ENCODE measurements around the gene F8. TPM values are rescaled to one million over a fixed set of nuclear protein-coding genes. Genes with fewer than 3 reads are reported as not detected.

Gene F8
- total and polyA plus RNA-seq, 4 donors = 6.1 to 38.1 (median 7.6) TPM

DNA sequence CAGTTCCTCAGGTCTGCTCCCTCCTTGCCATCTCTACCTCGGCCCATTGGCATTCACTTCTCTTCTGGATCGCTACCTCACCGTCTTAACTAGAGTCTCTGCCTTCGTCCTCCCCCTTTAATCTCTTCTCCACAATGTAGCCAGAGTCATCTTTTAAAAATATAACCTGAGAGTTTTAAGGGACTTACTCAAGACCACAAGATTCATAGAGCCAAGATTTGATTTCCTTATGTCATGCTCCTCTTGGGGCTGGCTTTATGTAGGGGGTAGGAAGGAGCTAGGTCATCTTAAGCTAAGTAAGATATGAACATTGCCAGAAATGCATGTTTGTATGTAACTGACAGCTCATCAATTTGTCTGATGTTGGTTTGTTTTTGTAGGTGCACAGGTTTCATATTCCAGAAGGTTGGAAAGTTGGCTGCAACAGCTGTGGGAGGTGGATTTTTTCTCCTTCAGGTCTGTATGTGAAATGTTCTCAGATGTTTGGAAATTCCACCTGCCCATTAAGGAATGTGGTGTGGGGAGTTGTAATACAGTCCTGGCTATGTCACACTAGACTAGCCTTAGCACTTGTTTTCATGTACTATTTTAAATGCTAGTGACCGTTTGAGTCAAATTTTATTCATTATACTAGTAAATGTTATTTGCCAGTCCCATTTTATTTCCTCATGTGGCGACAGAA is 23.7 kb upstream of the F8 start:
- H3K36me3 ChIP-seq (ENCODE audit: control insufficient read depth in 4 of 4, insufficient read depth in 4 of 4, low read length in 4 of 4) = peaks cover 0 to 4% (median 3%) of the 10 kb centered on the region in 4 donors
- H3K4me1 ChIP-seq (ENCODE audit: control insufficient read depth in 5 of 5, insufficient read depth in 5 of 5, low read length in 5 of 5) = peaks cover 0 to 14% (median 0%) of the 10 kb centered on the region in 5 donors
- H3K9ac ChIP-seq (ENCODE audit: insufficient read depth in 1 of 2, low read length in 2 of 2) = no peak overlapping the region
- H3K27me3 ChIP-seq (ENCODE audit: control insufficient read depth in 3 of 3, insufficient read depth in 3 of 3, low read length in 2 of 3) = no peaks in the 10 kb centered on the region
- TF ChIP-seq, protein P1, sequence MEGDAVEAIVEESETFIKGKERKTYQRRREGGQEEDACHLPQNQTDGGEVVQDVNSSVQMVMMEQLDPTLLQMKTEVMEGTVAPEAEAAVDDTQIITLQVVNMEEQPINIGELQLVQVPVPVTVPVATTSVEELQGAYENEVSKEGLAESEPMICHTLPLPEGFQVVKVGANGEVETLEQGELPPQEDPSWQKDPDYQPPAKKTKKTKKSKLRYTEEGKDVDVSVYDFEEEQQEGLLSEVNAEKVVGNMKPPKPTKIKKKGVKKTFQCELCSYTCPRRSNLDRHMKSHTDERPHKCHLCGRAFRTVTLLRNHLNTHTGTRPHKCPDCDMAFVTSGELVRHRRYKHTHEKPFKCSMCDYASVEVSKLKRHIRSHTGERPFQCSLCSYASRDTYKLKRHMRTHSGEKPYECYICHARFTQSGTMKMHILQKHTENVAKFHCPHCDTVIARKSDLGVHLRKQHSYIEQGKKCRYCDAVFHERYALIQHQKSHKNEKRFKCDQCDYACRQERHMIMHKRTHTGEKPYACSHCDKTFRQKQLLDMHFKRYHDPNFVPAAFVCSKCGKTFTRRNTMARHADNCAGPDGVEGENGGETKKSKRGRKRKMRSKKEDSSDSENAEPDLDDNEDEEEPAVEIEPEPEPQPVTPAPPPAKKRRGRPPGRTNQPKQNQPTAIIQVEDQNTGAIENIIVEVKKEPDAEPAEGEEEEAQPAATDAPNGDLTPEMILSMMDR (IDR thresholded peaks at IDR 0.05; ENCODE audit: control extremely low read depth, extremely low read depth) = no peak
- ATAC-seq (ENCODE audit: insufficient read depth, low FRiP score) = no peak
- DNase-seq = no peak
- H3K4me3 ChIP-seq = no peak overlapping the region
- H3K9me3 ChIP-seq (ENCODE audit: control insufficient read depth in 4 of 4, insufficient read depth in 3 of 4, low read length in 3 of 4) = no peaks in the 10 kb centered on the region
- no peak overlapping the region for H3K27ac ChIP-seq (ENCODE audit: low read depth in 1 of 2, low read length in 1 of 2)
- WGBS, 2 donors = 75 to 91% methylated on average over 6 of the region's 6 CpGs

DNA sequence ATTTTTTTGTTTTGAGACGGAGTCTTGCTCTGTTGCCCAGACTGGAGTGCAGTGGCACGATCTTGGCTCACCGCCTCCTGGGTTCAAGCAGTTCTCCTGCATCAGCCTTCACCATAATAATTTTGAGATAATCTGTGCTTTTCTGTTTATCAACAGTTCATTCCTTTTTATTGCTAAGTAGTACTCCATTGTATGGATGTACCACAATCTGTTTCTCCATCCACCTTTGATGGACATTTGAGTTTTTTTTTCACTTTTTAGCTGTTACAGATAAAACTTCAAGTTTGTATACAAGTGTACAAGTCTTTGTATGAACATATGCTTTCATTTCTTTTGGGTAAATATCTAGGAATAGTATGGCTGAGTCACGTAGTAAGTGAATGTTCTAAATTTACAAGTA is 13.2 kb upstream of the F8 start:
- H3K27ac ChIP-seq (ENCODE audit: low read depth in 1 of 2, low read length in 1 of 2) = no peak overlapping the region
- WGBS, 2 donors = 93 to 99% methylated on average over 4 of the region's 4 CpGs

DNA sequence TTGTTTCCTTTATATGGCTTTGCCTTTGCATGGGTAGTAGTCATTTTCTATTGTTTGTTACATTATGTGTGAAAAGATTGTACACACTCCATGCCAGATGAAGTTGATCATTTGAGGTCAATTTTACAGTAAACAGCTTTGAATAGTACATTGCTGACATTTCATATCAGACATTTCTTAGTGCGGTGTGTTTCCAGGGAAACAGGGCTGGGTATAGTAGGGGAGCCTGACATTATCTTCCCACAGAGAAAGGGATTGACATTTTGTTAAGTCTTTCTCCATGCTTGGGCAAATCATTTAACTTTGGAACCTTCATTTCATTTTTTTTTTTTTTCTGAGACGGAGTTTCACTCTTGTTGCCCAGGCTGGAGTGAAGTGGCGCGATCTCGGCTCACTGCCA is 9.1 kb upstream of the F8 start:
- no peak overlapping the region for H3K4me3 ChIP-seq
- WGBS, 2 donors = 88 to 95% methylated on average over 5 of the region's 5 CpGs
- DNase-seq (peak in 2 of 3 donors; percentile 27 to 38), ATAC-seq (ENCODE audit: insufficient read depth, low FRiP score) (no peak)
- TF ChIP-seq, protein P1 (IDR thresholded peaks at IDR 0.05; ENCODE audit: control extremely low read depth, extremely low read depth) = no peak
- H3K27me3 ChIP-seq (ENCODE audit: control insufficient read depth in 3 of 3, insufficient read depth in 3 of 3, low read length in 2 of 3) = no peaks in the 10 kb centered on the region
- H3K36me3 ChIP-seq (ENCODE audit: control insufficient read depth in 4 of 4, insufficient read depth in 4 of 4, low read length in 4 of 4) = peaks cover 0 to 9% (median 2%) of the 10 kb centered on the region in 4 donors
- peaks cover 0 to 5% (median 3%) of the 10 kb centered on the region in 4 donors for H3K9me3 ChIP-seq (ENCODE audit: control insufficient read depth in 4 of 4, insufficient read depth in 3 of 4, low read length in 3 of 4)
- no peak overlapping the region for H3K27ac ChIP-seq (ENCODE audit: low read depth in 1 of 2, low read length in 1 of 2)
- no peaks in the 10 kb centered on the region for H3K4me1 ChIP-seq (ENCODE audit: control insufficient read depth in 5 of 5, insufficient read depth in 5 of 5, low read length in 5 of 5)
- H3K9ac ChIP-seq (ENCODE audit: insufficient read depth in 1 of 2, low read length in 2 of 2) = no peak overlapping the region

More for the DNA sequence above, 13.2 kb upstream of the F8 start:
- DNase-seq = no peak
- H3K27me3 ChIP-seq (ENCODE audit: control insufficient read depth in 3 of 3, insufficient read depth in 3 of 3, low read length in 2 of 3) = no peaks in the 10 kb centered on the region
- H3K4me3 ChIP-seq = no peak overlapping the region
- no peak for ATAC-seq (ENCODE audit: insufficient read depth, low FRiP score)
- TF ChIP-seq, protein P1 (IDR thresholded peaks at IDR 0.05; ENCODE audit: control extremely low read depth, extremely low read depth) = no peak
- no peaks in the 10 kb centered on the region for H3K4me1 ChIP-seq (ENCODE audit: control insufficient read depth in 5 of 5, insufficient read depth in 5 of 5, low read length in 5 of 5)
- H3K36me3 ChIP-seq (ENCODE audit: control insufficient read depth in 4 of 4, insufficient read depth in 4 of 4, low read length in 4 of 4) = peaks cover 0 to 9% (median 2%) of the 10 kb centered on the region in 4 donors
- H3K9ac ChIP-seq (ENCODE audit: insufficient read depth in 1 of 2, low read length in 2 of 2) = no peak overlapping the region
- peaks cover 0 to 3% (median 2%) of the 10 kb centered on the region in 4 donors for H3K9me3 ChIP-seq (ENCODE audit: control insufficient read depth in 4 of 4, insufficient read depth in 3 of 4, low read length in 3 of 4)

All from lung (tissue), 12 donors.